Erythroblast (primary cell): Measurements from ENCODE around the gene EPHB1.

ENCODE experiments used
- GATA1 ChIP-seq: IDR thresholded peaks from 2 replicates; pipeline ENCODE4 v1.6.1; 2011; ENCODE audit warnings: low read depth, mild to moderate bottlenecking, control low read depth, low read length, moderate library complexity
- POLR2A ChIP-seq: IDR thresholded peaks from 2 replicates; pipeline ENCODE4 v1.6.1; 2011; ENCODE audit warnings: mild to moderate bottlenecking, low read length

GRCh38 chr3:135238236-135238830 lies 443.3 kb downstream of the EPHB1 start:
- TF ChIP-seq POLR2A (no peak), GATA1 (no peak)
